ENCODE data around the gene RMI1.
"Not testable (repeated sequence)": the region's sequence is repeated elsewhere in the genome, so short reads cannot be mapped to it uniquely, and the experiment has no call there.

The RMI1 gene

DNA sequence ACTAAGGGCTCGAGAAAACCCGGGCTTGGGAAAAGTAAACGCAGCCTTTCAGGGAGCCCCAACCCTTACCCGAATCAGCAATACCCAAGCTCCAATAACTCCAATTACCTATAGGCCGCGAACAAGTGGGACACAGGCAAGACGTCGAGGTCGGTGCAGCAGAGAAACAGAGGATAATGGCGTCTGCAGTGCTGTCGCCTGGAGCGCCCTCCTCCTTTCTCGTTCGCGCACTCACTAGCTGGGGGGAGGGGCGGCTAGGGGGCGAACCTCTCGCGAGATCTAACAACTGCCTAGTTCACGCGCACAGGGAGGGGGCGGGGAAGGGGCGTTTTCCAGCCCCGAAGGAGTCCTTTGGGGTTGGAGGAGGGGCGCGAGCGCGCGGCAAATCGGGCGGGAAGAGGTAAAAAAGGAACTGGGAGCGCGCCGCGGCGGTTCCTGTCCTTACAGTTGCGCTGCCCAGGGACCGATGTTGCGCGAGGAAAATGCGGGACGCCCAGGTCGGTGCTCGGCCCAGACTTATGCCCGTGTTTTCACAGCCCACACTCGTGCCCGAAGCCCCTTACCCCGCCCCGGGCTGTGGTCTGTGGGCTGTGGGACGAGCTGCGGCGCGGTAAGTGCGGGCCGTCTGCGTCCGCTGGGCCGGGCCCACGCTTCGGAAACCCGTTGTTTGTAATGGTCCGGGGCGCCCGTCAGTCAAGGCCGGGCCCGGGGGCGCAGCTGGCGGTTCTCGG lies at the start of gene RMI1:
Gene RMI1 (plus strand): TSS at position 411 of the 731 bp plus-strand sequence. CDS start 20,182 bp downstream, outside the sequence.
- H3K27me3 Mint-ChIP-seq: no peaks in the 10 kb centered on the region
- H3K4me1 Mint-ChIP-seq: peaks cover 37% of the 10 kb centered on the region
- H3K4me3 Mint-ChIP-seq: peak within 1 kb of the TSS; percentile 95
- no peaks in the 10 kb centered on the region for H3K9me3 Mint-ChIP-seq
- H3K36me3 Mint-ChIP-seq: peaks cover 22% of the 10 kb centered on the region
- peak within 1 kb of the TSS; percentile 100 for H3K27ac Mint-ChIP-seq

DNA sequence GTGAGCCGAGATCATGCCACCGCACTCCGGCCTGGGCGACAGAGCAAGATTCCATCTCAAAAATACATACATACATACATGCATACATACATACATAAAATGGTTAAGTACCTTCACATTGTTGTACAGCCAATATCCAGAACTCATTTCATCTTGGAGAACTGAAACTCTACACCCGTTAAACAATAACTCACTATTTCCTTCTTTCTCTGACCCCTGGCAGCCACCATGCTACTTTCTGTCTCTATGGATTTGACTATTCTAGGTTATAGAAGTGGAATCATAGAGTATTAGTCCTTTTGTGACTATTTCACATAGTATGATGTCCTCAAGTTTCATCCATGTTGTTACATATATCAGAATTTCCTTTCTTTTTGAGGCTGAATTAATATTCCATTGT lies 49.7 kb upstream of the RMI1 start:
- H3K4me3 Mint-ChIP-seq: no peak overlapping the region

DNA sequence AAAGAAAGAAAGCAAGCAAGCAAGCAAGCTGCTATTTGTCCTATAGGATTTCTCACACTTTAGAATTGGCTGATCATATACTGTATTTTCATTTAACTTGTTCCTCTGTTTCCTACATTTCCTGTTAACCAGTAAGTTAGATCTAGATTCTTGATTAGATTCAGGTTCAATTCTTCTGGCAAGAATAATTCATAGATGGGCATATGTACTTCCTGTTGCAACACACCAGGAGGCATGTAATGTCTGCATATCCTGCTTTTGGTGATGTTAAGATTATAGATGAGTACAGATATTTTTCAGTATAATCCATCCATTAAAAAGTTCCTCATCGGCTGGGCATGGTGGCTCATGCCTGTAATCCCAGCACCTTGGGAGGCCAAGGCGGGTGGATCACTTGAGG lies 48.6 kb upstream of the RMI1 start:
- Mint-ChIP-seq H3K27ac (no peak overlapping the region), H3K36me3 (no peaks in the 10 kb centered on the region), H3K9me3 (no peaks in the 10 kb centered on the region), H3K4me1 (peaks cover 11% of the 10 kb centered on the region), H3K4me3 (no peak overlapping the region), H3K27me3 (no peaks in the 10 kb centered on the region)

More for the DNA sequence above, 49.7 kb upstream of the RMI1 start:
- Mint-ChIP-seq H3K27ac (no peak overlapping the region), H3K9me3 (no peaks in the 10 kb centered on the region), H3K36me3 (no peaks in the 10 kb centered on the region), H3K4me1 (peaks cover 11% of the 10 kb centered on the region), H3K27me3 (no peaks in the 10 kb centered on the region)

DNA sequence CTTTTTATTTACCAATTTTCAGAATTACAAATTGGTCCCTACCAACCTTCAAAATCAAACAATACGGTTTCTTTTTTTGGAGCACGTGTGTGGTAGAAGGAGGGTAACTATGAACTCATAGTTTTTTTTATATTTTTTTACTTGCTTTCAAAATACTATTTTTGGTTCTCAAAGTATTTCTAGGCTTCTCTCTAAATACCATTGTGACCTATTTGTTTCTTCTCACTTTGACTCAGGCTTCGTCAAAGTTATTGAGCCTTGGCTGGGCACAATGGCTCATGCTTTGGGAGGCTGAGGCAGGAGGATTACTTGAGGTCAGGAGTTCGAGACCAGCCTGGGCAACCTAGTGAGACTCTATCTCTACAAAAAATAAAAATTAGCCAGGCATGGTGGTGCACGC lies 47.8 kb upstream of the RMI1 start:
- no peak overlapping the region for H3K27ac Mint-ChIP-seq
- H3K27me3 Mint-ChIP-seq: no peaks in the 10 kb centered on the region
- H3K9me3 Mint-ChIP-seq: no peaks in the 10 kb centered on the region
- no peaks in the 10 kb centered on the region for H3K36me3 Mint-ChIP-seq
- no peak overlapping the region for H3K4me3 Mint-ChIP-seq
- peaks cover 11% of the 10 kb centered on the region for H3K4me1 Mint-ChIP-seq

DNA sequence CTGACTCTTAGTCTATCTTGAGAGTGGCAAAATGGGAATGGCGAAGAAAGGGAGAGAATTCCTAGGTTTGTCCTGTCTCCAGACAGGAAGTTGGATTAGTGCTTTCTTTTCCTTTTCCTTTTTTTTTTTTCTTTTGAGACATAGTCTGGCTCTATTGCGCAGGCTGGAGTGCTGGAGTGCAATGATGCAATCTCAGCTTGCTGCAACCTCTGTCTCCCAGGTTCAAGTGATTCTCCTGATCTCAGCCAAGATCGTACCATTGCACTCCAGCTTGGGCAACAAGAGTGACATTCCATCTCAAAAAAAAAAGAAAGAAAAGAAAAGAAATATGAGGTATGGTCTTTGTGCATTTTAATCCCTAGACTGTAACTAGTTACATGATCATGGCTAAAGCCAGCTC lies 46.8 kb upstream of the RMI1 start:
- no peaks in the 10 kb centered on the region for H3K36me3 Mint-ChIP-seq
- no peaks in the 10 kb centered on the region for H3K9me3 Mint-ChIP-seq
- H3K27ac Mint-ChIP-seq: no peak overlapping the region
- H3K4me3 Mint-ChIP-seq: no peak overlapping the region
- H3K27me3 Mint-ChIP-seq: no peaks in the 10 kb centered on the region
- H3K4me1 Mint-ChIP-seq: peaks cover 11% of the 10 kb centered on the region

DNA sequence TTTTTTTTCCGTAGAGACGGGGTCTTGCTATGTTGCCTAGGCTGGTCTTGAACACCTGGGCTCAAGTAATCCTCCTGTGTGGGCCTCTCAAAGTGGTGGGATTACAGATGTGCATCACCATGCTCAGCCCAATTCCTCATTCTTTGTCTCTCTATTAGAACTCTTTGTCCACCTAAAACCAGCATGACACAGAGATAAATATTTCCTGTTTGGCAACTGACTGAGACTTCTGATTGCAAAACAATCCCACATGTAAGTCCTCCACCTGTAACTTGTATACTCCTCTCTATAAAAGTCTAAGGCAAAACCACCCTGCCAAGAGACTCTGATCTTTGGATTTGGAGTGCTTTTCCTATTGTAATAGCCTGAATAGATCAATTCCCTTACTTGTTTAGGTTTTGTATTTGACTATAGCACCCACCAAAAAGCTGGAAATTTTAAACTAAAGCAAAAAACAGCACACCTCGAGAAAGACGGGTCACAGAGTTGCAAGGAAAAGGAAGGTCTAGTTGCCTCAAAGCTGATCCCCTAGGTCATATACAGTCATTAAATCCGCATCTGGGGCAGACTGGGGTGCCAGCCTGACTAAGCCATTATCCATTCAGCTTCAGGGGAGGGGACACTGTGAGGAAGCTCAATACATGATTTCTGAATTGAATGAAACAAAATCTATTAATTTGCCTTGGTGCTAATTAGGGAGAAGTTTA lies 45.9 kb upstream of the RMI1 start:
- Mint-ChIP-seq H3K4me3 (no peak overlapping the region), H3K36me3 (peaks cover 2% of the 10 kb centered on the region), H3K27ac (no peak overlapping the region), H3K4me1 (peaks cover 11% of the 10 kb centered on the region), H3K27me3 (no peaks in the 10 kb centered on the region), H3K9me3 (no peaks in the 10 kb centered on the region)

DNA sequence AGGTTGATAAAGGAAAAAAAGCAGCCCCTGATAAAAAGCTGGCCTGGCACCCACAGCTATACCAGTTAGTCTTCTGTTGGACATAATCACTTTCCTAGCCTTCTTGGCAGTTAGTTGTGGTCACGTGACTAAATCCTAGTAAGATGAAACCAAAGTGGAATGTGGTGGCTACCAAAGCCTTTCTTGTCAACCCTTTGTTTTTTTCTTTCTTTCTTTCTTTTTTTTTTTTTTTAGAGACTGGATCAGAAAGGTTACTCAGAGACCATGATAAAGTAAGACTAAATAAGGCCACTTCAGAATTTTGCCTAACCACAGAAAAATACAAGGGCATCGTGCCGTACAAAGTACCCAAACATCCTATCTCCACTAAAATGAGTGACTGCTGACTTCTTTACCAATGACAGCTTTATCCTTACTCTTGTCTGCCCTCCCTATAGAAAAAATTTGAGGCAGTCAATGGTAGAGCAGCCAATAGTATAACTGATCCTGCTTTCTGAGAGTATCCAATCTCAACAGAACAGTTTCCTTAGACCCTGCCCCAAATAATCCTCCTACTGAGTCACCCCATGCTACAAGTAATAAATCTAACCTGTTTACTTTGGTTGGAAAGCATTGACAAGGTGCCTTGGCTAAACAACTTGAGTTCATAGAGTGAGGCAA lies 45.2 kb upstream of the RMI1 start:
- Mint-ChIP-seq H3K9me3 (no peaks in the 10 kb centered on the region), H3K36me3 (peaks cover 2% of the 10 kb centered on the region), H3K4me3 (no peak overlapping the region), H3K27ac (no peak overlapping the region), H3K27me3 (no peaks in the 10 kb centered on the region), H3K4me1 (peaks cover 11% of the 10 kb centered on the region)

DNA sequence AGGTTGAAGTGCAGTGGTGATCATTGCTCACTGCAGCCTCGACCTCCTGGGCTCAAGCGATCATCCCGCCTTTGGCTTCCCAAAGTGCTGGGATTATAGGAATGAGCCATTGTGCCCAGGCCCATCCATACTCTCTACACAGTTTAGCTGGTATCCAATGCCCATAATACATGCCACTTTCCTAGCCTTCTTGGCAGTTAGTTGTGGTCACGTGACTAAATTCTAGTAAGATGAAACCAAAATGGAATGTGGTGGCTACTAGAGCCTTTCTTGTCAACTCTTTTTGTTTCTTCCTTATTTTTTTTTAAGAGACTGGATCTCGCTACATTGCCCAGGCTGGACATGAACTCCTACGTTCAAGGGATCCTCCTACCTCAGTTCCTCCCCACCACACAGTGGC lies 44.1 kb upstream of the RMI1 start:
- Mint-ChIP-seq H3K9me3 (no peaks in the 10 kb centered on the region), H3K36me3 (peaks cover 2% of the 10 kb centered on the region), H3K27ac (no peak overlapping the region), H3K27me3 (no peaks in the 10 kb centered on the region), H3K4me3 (no peak overlapping the region), H3K4me1 (peaks cover 7% of the 10 kb centered on the region)

DNA sequence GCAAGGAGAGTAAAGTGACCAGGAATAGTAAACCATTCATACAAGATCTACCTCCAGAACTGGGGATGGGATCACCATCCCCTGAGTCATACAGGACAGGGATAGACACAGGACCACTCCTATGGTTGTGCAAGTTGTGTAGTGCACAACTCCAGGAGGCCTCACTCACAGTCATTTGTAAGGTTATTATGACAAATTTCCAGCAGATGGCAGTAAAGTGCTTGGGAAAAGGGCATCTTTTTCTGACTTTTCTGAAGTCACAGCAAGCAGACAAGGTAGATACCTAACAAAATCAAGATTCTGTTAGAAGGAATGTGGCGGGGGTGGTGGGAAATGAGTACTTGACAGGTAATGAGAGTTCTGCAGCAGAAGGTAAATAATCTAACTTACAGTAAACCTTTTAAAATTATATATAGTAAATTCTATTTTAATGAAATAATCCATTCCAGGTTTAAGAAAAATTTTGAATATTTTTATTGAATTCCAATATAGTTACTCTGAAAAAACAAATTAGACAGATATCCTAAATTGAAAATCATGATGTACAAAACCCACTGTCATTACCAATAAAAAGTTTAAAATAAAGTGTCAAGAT lies 42.6 kb upstream of the RMI1 start:
- H3K27ac Mint-ChIP-seq: no peak overlapping the region
- peaks cover 6% of the 10 kb centered on the region for H3K36me3 Mint-ChIP-seq
- no peaks in the 10 kb centered on the region for H3K9me3 Mint-ChIP-seq
- H3K27me3 Mint-ChIP-seq: no peaks in the 10 kb centered on the region
- H3K4me1 Mint-ChIP-seq: no peaks in the 10 kb centered on the region
- no peak overlapping the region for H3K4me3 Mint-ChIP-seq

DNA sequence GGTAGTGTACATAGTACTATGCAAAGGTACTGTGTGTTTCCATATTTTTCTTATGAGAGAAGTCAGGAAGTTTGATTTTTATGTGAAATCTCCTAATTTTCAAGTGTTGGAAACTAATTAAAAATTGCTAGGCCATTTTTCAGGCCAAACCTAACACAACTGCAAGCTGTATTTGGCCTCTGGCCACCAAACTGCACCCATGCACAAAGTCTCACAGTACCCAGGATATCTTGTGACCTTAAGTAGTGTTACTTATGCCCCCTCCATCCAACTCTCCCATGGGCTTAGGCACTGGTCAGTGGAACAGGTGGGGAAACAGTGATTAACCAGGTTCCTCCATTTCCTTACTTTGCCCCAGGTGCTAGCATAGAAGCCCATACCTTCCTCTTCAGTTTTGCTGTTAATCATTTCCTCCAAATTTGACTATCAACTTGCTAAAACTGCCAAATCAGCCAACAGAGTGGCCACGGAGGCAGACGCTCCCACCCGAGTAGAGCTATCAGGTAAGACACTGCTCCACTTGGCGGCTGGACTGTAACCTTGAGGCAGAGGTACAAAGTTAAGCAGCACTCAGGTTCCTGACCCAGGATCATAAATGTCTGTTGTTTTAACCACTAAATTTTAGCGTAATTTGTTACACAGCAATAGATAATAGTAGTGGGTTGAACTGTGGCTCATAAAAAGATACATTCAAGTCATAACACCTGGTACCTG lies 39.9 kb upstream of the RMI1 start:
- no peak overlapping the region for H3K4me3 Mint-ChIP-seq
- peaks cover 7% of the 10 kb centered on the region for H3K36me3 Mint-ChIP-seq
- H3K4me1 Mint-ChIP-seq: no peaks in the 10 kb centered on the region
- no peaks in the 10 kb centered on the region for H3K27me3 Mint-ChIP-seq
- no peaks in the 10 kb centered on the region for H3K9me3 Mint-ChIP-seq
- no peak overlapping the region for H3K27ac Mint-ChIP-seq

DNA sequence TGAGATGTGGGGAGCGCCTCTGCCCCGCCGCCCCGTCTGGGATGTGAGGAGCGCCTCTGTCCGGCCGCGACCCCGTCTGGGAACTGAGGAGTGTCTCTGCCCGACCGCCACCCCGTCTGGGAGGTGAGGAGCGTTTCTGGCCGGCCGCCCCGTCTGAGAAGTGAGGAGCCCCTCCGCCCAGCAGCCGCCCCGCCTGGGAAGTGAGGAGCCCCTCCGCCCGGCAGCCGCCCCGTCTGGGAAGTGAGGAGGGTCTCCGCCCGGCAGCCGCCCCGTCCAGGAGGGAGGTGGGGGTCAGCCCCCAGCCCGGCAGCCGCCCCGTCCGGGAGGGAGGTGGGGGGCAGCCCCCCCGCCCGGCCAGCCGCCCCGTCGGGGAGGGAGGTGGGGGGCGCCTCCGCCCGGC lies 32.5 kb upstream of the RMI1 start:
- not testable (repeated sequence) for H3K27ac Mint-ChIP-seq, H3K36me3 Mint-ChIP-seq, H3K4me3 Mint-ChIP-seq, H3K27me3 Mint-ChIP-seq, H3K4me1 Mint-ChIP-seq, H3K9me3 Mint-ChIP-seq

DNA sequence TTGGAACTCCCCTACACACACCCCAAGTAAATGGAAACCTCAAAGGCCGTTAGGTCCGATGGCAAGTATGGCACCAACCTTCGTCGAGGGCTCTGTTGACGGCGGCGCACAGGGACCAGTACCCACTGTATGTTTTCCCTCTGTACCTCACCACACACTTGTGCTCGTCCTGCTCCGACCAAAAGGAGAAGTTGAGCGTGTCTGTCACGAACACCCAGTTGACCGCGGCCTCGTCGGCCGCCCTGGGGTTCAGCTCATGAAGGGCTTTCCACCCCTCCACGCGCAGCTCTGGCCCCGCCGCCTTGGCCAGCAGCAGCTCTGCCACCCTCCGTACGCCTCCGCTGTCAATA lies 24.5 kb upstream of the RMI1 start:
- Mint-ChIP-seq H3K4me1 (peaks cover 17% of the 10 kb centered on the region), H3K36me3 (no peaks in the 10 kb centered on the region), H3K4me3 (peak overlapping the region; percentile 99), H3K27me3 (no peaks in the 10 kb centered on the region), H3K9me3 (no peaks in the 10 kb centered on the region), H3K27ac (peak overlapping the region; percentile 97)

DNA sequence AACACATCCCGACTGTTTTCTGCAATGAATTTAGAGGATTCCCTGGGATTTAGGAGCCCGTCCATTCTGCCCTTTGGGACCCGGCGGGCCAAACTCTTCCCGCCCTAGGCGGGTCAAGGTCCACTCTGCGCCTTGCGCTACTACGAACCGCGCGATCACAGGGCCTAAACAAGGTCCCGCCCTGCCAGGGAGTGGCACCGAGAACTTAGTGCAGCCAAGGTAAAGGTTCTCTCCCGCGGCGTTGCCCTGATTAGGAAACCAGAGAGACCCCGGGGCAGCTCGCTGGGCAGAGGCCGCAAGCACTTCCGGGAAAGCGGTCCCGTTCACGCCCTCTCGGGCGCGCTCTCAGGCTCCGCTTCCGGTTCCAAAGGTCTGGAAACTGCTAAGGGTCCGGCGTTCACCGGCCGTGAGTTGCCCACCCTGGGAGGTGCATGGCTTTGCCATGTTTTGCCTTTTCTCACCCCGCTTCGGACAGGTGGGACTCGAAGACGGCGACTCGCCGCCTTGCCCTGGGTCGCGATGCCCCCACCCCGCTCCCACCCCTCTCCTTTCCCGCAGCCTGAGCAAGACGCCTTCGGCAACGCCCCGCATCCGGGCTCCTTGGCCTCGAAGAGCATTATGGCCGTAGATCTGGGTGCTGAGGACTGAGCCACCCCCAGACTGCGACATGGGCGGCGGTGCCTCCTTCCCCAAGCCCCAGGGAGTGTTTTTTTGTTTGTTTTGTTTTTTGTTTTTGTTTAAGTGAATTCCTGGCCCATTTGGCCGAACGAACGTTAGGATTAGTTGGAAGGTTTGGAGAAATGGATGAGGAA lies 24.0 kb upstream of the RMI1 start:
- Mint-ChIP-seq H3K9me3 (no peaks in the 10 kb centered on the region), H3K4me1 (peaks cover 17% of the 10 kb centered on the region), H3K36me3 (no peaks in the 10 kb centered on the region), H3K27me3 (no peaks in the 10 kb centered on the region), H3K4me3 (peak overlapping the region; percentile 99), H3K27ac (peak overlapping the region; percentile 97)

DNA sequence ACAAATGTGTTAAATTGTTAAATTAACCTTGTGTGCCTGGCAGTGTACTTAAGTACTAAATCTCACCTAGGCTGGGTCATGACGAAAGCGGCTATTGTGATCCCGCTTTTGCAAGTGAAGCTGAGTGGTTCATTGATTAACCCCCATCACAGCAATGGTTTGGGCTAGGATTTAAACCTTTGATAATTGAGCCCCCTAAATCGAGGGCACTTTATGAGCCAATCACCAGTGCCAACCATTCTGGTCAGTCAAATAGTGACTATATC lies 23.4 kb upstream of the RMI1 start:
- H3K4me1 Mint-ChIP-seq: peaks cover 17% of the 10 kb centered on the region
- no peaks in the 10 kb centered on the region for H3K9me3 Mint-ChIP-seq
- peak overlapping the region; percentile 88 for H3K27ac Mint-ChIP-seq
- peak overlapping the region; percentile 99 for H3K4me3 Mint-ChIP-seq
- H3K27me3 Mint-ChIP-seq: no peaks in the 10 kb centered on the region
- H3K36me3 Mint-ChIP-seq: no peaks in the 10 kb centered on the region

DNA sequence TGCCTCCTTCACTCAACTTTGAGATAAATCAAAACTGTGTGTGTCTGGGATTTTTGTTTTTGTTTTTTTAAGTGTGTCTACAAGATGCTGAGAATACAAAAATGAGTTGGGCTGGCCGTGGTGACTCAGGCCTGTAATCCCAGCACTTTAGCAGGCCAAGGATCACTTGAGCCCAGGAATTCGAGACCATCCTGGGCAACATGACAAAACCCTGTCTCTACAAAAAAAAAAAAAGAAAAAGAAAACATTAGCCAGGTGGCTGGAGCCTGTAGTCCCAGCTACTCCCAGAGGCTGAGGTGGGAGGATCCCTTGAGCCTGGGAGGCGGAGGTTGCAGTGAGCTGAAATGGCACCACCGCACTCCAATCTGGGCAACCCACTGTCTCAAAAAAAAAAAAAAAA lies 21.5 kb upstream of the RMI1 start:
- H3K4me3 Mint-ChIP-seq: no peak overlapping the region
- H3K36me3 Mint-ChIP-seq: no peaks in the 10 kb centered on the region
- no peaks in the 10 kb centered on the region for H3K9me3 Mint-ChIP-seq
- H3K27ac Mint-ChIP-seq: no peak overlapping the region
- H3K27me3 Mint-ChIP-seq: no peaks in the 10 kb centered on the region
- peaks cover 17% of the 10 kb centered on the region for H3K4me1 Mint-ChIP-seq
